ENCODE results near the gene RARB.

The RARB gene

DNA sequence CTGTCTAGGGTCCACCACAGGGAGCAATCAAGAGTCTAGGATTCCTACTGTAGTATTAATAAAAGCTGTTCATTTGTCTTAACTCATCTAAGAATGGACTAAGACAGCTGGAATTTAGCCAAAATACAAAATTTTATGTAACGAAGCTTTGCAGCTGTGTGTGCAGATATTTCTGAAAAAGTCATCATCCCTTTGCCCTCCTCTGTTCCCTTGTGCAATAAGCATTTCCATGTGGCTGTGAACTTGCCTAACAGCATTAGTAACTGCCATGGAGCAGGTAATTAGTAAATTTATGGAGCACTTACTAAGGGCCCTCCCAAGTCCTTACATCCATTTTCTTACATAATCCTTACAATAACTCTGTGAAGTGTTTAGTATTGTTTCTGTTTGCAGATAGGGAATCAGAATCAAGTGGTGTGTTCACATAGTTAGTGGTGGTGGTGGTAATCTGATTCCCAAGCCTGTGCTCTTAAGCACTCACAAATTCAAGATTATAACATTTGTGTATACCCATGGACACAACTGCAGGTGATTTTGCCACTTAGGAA, 114.5 kb downstream of the RARB start:
- FAIRE-seq: no peak
- no peak for DNase-seq (ENCODE audit: insufficient read length, low spot score)

GRCh38 chr3:25547103-25547502, 119.0 kb downstream of the RARB start:
- DNase-seq (ENCODE audit: insufficient read length, low spot score) (no peak), FAIRE-seq (no peak)

DNA sequence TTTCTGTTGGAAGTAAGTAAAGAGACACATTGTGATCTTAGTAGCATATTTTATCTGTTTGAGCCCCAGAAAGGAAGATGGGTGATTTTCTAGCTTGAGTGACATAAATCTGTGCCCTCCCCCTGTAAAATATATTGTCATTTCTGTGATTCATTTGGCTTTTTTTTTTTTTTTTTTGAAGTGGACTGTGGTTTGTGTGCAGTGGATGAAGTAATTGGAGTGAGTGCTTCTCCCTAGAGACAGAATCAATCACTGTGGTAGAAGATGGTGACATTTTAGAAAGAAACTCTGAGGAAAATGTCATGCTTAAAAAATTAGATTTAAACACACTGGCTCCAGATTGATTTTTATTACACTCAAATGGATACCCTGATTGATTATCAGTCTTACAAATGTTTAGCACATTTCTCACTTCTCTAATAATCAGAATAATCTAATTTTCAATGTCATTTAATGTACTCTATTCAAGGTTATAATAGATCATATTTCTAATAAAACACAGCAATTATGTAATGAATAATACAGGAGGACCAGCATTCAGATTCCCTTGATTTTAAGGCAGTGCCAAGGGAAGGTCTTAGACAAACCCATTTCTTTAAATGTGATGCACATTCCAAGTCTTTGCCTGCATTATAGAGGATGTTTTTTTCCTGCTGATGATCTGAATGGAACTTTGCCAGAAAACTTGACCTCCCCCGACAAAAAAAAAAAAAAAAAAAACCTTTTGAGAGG, 120.0 kb downstream of the RARB start:
- FAIRE-seq (no peak), DNase-seq (ENCODE audit: insufficient read length, low spot score) (no peak)

- DNase-seq (ENCODE audit: insufficient read length, low spot score): no peak
These were observed 120.8 kb downstream of the RARB start for GRCh38 chr3:25548836-25549235.

DNA sequence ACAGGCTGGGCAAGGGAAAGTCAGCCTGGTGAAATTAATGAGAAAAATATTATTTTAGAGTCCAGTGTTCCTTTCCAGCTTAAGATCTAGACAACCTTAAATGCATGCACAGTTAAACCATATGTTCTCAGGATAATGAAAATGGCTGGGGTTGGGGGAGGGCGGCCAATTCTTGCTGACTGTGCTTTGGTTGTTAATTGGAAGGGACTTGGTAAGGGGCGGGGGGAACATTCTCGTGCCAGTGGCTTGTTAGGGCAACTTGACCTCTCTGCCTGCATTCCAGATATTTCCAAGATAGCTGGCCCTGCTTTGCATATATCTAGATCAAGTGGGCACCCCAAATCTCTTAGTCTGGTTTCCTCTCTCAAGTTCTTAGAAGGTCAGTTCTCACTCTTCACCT, 124.2 kb downstream of the RARB start:
- DNase-seq (ENCODE audit: insufficient read length, low spot score): no peak
- no peak for FAIRE-seq

More at GRCh38 chr3:25548836-25549235, 120.8 kb downstream of the RARB start:
- no peak for FAIRE-seq

DNA sequence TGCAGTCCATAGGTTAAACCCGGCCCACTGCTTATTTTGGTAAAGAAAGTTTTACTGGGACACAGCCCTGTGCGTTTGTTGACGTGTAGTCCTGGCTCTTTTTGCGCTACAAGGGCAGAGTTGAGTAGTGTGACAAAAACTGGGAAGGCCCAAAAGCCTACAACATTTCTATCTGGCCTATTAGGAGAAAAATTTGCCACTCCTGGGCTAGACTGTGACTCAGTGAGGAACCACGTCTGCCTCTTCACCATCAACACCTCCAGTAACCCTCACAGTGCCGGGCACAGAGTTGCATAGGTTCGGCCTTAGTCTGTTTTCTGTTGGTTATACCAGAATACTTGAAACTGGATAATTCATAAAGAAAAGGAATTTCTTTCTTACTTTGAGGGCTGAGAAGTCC, 126.3 kb downstream of the RARB start:
- no peak for FAIRE-seq

DNA sequence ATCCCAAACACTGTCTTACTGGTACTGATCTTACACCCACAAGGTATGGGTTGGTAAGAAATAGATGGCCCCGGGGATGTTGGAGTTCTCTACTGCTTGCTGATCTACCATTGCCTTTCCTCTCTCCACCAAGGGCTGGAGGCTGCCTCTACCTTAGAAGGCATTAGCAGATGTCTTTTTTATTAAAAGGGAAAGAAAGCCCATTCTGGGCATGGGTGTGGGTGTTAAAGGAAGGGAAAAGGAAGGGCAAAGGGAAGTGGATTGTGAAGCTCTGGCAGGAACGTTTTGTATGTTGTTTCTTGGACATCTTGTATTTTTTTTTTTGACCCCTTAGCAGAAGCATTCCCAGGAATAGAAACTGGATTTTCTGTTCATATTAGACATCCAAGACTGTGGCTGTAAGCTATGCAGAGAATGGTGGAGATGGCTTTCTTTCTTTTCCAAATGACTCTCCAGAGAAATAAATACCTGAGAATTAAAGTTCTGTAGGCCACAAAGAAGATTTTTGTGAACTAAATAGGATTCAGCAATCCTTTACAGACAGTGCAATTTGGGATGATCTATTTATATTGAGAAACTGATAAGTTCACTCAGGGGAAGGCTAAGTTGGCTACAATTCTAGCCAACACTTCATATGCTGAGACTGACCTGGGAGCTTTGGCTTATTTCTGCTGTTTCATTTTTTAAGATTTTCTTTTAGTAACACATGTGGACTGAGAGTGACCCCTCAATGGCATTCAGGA, 127.8 kb downstream of the RARB start:
- FAIRE-seq (no peak), DNase-seq (ENCODE audit: insufficient read length, low spot score) (no peak)

More for the DNA sequence above, 126.3 kb downstream of the RARB start:
- no peak for DNase-seq (ENCODE audit: insufficient read length, low spot score)

- DNase-seq (ENCODE audit: insufficient read length, low spot score) (no peak), FAIRE-seq (no peak)
These were observed 128.4 kb downstream of the RARB start for GRCh38 chr3:25556447-25556846.

DNA sequence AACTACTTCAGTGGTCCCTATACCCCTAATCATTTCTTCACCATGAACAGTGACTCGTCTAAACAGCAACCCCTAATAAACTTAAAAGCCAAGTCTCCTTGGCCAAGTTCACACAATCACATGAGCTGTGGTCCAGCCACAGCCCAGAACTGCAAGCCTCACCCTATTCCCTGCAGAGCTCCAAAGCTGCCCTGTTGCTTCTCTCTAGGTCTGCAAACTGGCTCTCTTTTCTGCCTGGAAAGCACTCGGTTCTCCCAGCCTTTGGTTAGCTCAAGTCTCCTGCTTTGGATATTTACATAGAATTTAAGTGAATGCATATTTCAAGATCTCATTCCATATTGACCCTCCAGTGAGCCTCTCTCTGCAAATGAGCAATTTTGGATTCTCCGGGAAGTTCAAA, 129.6 kb downstream of the RARB start:
- DNase-seq (ENCODE audit: insufficient read length, low spot score): no peak
- FAIRE-seq: no peak

DNA sequence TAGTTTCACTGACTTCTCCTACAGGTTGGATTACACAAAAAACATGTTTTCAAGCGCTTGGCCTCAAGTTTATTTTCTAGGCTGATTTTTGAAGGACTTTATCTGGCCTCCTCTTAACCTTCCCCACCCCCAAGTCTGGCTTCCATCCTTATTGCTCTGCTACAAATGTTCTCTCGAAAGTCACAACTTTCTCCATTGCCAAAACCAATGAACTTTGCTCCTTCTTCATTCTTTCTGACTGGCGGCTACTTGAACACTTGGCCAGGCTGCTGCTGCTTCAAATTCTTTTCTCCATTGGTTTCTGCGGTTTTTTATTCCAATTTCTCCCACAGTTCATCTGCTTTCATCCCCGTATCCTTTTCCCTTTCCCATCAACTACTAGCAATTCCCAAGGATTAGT, 130.1 kb downstream of the RARB start:
- DNase-seq (ENCODE audit: insufficient read length, low spot score) (no peak), FAIRE-seq (no peak)

DNA sequence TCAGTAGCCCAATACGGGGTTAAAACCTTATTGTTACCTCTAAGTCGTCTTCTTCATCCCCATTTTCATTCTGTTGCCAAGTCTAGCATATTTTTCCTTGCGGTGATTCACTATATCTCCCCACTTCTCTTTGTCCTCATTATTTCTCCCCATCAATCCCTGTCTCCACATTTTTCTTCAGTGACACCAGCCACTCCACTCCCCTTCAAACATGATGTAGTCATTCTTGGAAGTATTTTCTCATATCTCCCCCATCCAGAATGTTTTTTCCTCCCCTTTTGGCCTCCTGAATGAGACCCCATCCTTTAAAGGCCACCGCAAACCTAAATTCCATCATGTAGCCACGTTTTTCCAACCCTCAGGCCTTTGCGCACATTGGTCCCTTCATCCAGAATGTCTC, 130.7 kb downstream of the RARB start:
- DNase-seq (ENCODE audit: insufficient read length, low spot score): no peak

GRCh38 chr3:25563601-25564000, 135.5 kb downstream of the RARB start:
- FAIRE-seq (no peak), DNase-seq (ENCODE audit: insufficient read length, low spot score) (no peak)

More for the DNA sequence above, 130.7 kb downstream of the RARB start:
- no peak for FAIRE-seq

DNA sequence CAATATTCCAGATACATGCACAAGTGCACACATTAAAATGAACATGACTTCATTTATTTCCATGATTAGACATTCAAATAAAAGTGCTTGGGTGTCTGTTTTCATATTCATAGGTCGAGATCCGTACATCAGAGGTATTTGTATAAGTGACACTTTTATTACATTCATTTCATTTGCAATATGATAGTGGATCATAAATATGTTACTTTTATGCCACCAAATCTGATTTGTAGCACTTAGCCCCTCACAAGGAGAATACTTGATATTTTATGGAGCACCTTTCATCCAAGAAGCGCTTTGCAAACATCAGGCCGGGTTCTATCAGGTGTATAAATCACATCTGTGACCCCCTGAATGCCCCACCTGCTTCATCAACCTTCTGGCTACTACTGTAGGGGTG, 136.0 kb downstream of the RARB start:
- DNase-seq (ENCODE audit: insufficient read length, low spot score) (no peak), FAIRE-seq (no peak)

- FAIRE-seq (no peak), DNase-seq (ENCODE audit: insufficient read length, low spot score) (no peak)
These were observed 137.7 kb downstream of the RARB start for GRCh38 chr3:25565807-25566206.

DNA sequence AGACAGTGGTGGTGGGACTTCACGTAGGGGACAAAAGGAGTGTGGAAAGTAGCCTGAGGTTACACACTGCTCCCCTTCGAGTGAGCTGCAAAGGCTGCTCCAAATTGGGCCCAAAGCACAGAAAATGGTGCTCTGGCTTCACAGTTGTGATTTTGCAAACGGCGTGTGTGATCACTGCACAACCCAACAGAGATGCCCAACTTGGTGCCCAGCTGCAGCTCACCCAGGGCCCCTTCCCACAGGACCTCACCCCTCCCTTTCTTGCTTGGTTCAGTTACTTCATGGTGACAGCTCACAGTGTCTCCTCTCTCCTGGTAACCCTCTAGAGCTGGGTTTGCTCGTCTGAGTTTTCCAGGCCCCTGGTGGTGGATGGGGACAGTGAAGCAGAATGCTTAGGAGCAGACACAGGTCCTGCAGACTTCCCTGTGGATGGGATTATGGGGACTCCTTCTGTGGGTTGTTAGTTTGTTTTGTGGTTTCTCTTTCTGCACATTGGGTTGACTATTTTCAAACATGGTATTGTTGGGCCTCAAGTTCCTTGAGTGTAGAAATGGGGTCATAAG, 138.4 kb downstream of the RARB start:
- DNase-seq (ENCODE audit: insufficient read length, low spot score) (no peak), FAIRE-seq (no peak)

- FAIRE-seq (no peak), DNase-seq (ENCODE audit: insufficient read length, low spot score) (no peak)
These were observed 139.3 kb downstream of the RARB start for GRCh38 chr3:25567388-25567787.

- DNase-seq (ENCODE audit: insufficient read length, low spot score) (no peak), FAIRE-seq (no peak)
These were observed 139.9 kb downstream of the RARB start for GRCh38 chr3:25567806-25568524.

- FAIRE-seq (no peak), DNase-seq (ENCODE audit: insufficient read length, low spot score) (no peak)
These were observed 140.5 kb downstream of the RARB start for GRCh38 chr3:25568525-25569078.

- no peak for FAIRE-seq
- DNase-seq (ENCODE audit: insufficient read length, low spot score): no peak
These were observed 143.2 kb downstream of the RARB start for GRCh38 chr3:25571285-25571684.

- FAIRE-seq: no peak
- no peak for DNase-seq (ENCODE audit: insufficient read length, low spot score)
These were observed 144.3 kb downstream of the RARB start for GRCh38 chr3:25572336-25572735.

DNA sequence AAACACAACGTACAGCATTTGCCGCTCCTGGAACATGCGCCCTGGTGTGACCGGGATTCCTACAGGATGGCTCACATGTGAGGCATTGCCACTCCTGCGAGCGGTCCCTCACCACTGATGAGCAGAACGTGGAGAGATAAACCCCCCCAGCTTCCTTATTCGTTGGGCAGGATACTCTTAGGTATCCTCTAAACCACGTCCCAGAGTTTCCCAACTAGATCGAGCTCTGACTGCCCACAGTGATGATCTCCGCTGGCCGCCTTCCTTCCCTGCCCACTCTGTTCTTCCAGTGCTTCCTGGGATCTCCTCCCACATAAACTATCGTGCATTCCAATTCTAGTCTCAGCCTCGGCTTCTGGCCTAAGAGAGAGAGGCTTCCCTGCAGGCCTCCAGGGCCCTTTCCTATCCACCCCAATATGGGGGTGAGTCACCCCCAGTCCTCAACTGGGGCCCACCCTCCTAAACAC, 144.9 kb downstream of the RARB start:
- FAIRE-seq: no peak

More for the DNA sequence above, 144.9 kb downstream of the RARB start:
- no peak for DNase-seq (ENCODE audit: insufficient read length, low spot score)
